Nucleus accumbens (tissue), 56 donors: ENCODE results near the gene DLGAP1.

Experiments
- DNase-seq, 56 donors: peaks; one replicate each; lab custom pipeline; 2025; lab: John Stamatoyannopoulos, UW

DLGAP1 gene

GRCh38 chr18:3966642-3967358 lies 488.3 kb downstream of the DLGAP1 start:
- DNase-seq, result no peak

- DNase-seq, result no peak
Measured at GRCh38 chr18:3966246-3966641, 488.9 kb downstream of the DLGAP1 start.

GRCh38 chr18:3960977-3961376 lies 494.1 kb downstream of the DLGAP1 start:
- no peak for DNase-seq

- no peak for DNase-seq
Measured at GRCh38 chr18:3960142-3960541, 495.0 kb downstream of the DLGAP1 start.

GRCh38 chr18:3952031-3952430 lies 503.1 kb downstream of the DLGAP1 start:
- DNase-seq, result no peak

GRCh38 chr18:3950668-3951404 lies 504.3 kb downstream of the DLGAP1 start:
- no peak for DNase-seq

- DNase-seq, result no peak
Measured at GRCh38 chr18:3948958-3949357, 506.1 kb downstream of the DLGAP1 start.

GRCh38 chr18:3947383-3947782 lies 507.7 kb downstream of the DLGAP1 start:
- DNase-seq, result no peak

GRCh38 chr18:3935305-3935704 lies 519.8 kb downstream of the DLGAP1 start:
- DNase-seq, result no peak

GRCh38 chr18:3932276-3932675 lies 522.8 kb downstream of the DLGAP1 start:
- no peak for DNase-seq

- peak in 1 of 56 donors; percentile 20 for DNase-seq
Measured at GRCh38 chr18:3931542-3932112, 523.5 kb downstream of the DLGAP1 start.

- DNase-seq, result no peak
Measured at GRCh38 chr18:3931013-3931315, 524.1 kb downstream of the DLGAP1 start.

GRCh38 chr18:3930126-3931012 lies 524.7 kb downstream of the DLGAP1 start:
- DNase-seq, result no peak

- no peak for DNase-seq
Measured at GRCh38 chr18:3924455-3924854, 530.7 kb downstream of the DLGAP1 start.

- no peak for DNase-seq
Measured at GRCh38 chr18:3923750-3924149, 531.4 kb downstream of the DLGAP1 start.

GRCh38 chr18:3921826-3922225 lies 533.3 kb downstream of the DLGAP1 start:
- no peak for DNase-seq

GRCh38 chr18:3920832-3921231 lies 534.3 kb downstream of the DLGAP1 start:
- DNase-seq, result no peak

GRCh38 chr18:3919396-3920061 lies 535.6 kb downstream of the DLGAP1 start:
- no peak for DNase-seq

GRCh38 chr18:3916082-3916481 lies 539.0 kb downstream of the DLGAP1 start:
- no peak for DNase-seq

- peak in 1 of 56 donors; percentile 3 for DNase-seq
Measured at GRCh38 chr18:3914833-3915610, 540.1 kb downstream of the DLGAP1 start.
